HEK293 (cell line): ENCODE results near the gene GDI2.
A peak's percentile ranks its signal among the peaks of the same experiment; 100 is the strongest.

Experiments used
- CTCF ChIA-PET: fragments of 350-600 bp; formaldehyde crosslinking; extraction: SDS; loops from one replicate; lab custom pipeline; 2021; ENCODE audit warnings: antibody characterized with exemption; lab: Yijun Ruan, JAX
- POLR2A ChIA-PET: fragments of 300-600 bp; formaldehyde crosslinking; extraction: SDS; loops from one replicate; lab custom pipeline; 2020; ENCODE audit warnings: antibody characterized with exemption, inconsistent platforms; lab: Yijun Ruan, JAX
- H3K27ac ChIP-seq: fragments of 200-500 bp; sonication (Bioruptor generic); 2 replicates; pipeline ENCODE4 v1.5.1; 2014; ENCODE audit warnings: low read depth, low read length, control low read depth, inconsistent platforms; ENCODE audit errors: extremely low read depth
- H3K36me3 ChIP-seq, 2 experiments: fragments of 200-500 bp in 1 of 2; sonication (Bioruptor generic) in 1 of 2; 1 replicate in 1 of 2; 2 replicates in 1 of 2; pipeline ENCODE4 v1.5.1; 2014 to 2017; ENCODE audit warnings: inconsistent platforms in 2 of 2, low read length in 2 of 2; ENCODE audit not compliant: control insufficient read depth in 2 of 2, insufficient read depth in 1 of 2
- H3K4me1 ChIP-seq: fragments of 200-500 bp; sonication (Bioruptor generic); 2 replicates; pipeline ENCODE4 v1.5.1; 2014; ENCODE audit warnings: mild to moderate bottlenecking, low read length, inconsistent platforms; ENCODE audit not compliant: control insufficient read depth, insufficient read depth
- H3K4me3 ChIP-seq: 2 replicates; pipeline ENCODE4 v1.5.1; 2011; ENCODE audit warnings: low read depth, mild to moderate bottlenecking, control low read depth, low read length, moderate library complexity
- H3K9me3 ChIP-seq: fragments of 200-500 bp; sonication (Bioruptor generic); 2 replicates; pipeline ENCODE4 v1.5.1; 2014; ENCODE audit warnings: low read depth, low read length, inconsistent platforms; ENCODE audit not compliant: control insufficient read depth, insufficient read depth
- CTCF ChIP-seq: fragments of 450-650 bp; formaldehyde crosslinking; IDR thresholded peaks from 2 replicates; pipeline ENCODE4 v1.5.1; 2016; ENCODE audit warnings: missing biosample characterization, missing genetic modification characterization
- GLI4 ChIP-seq: fragments of 450-650 bp; formaldehyde crosslinking; IDR thresholded peaks from 2 replicates; pipeline ENCODE4 v1.5.1; 2016; ENCODE audit warnings: missing biosample characterization, missing genetic modification characterization
- MYNN ChIP-seq: fragments of 450-650 bp; formaldehyde crosslinking; IDR thresholded peaks from 2 replicates; pipeline ENCODE4 v1.5.1; 2016; ENCODE audit warnings: missing biosample characterization, missing genetic modification characterization, borderline replicate concordance
- OVOL3 ChIP-seq: fragments of 450-650 bp; formaldehyde crosslinking; IDR thresholded peaks from 2 replicates; pipeline ENCODE4 v1.5.1; 2016; ENCODE audit warnings: missing biosample characterization, missing genetic modification characterization
- REPIN1 ChIP-seq: fragments of 450-650 bp; formaldehyde crosslinking; IDR thresholded peaks from 2 replicates; pipeline ENCODE4 v1.5.1; 2017; ENCODE audit warnings: missing biosample characterization, missing genetic modification characterization, low read depth
- YY1 ChIP-seq: fragments of 450-650 bp; formaldehyde crosslinking; IDR thresholded peaks from 2 replicates; pipeline ENCODE4 v1.5.1; 2018; ENCODE audit warnings: missing biosample characterization, missing genetic modification characterization
- YY2 ChIP-seq: fragments of 450-650 bp; formaldehyde crosslinking; IDR thresholded peaks from 2 replicates; pipeline ENCODE4 v1.5.1; 2016; ENCODE audit warnings: missing biosample characterization, missing genetic modification characterization
- ZBTB17 ChIP-seq: fragments of 450-650 bp; formaldehyde crosslinking; IDR thresholded peaks from 2 replicates; pipeline ENCODE4 v1.5.1; 2016; ENCODE audit warnings: missing biosample characterization, missing genetic modification characterization
- ZNF10 ChIP-seq: fragments of 450-650 bp; formaldehyde crosslinking; IDR thresholded peaks from 2 replicates; pipeline ENCODE4 v1.5.1; 2017; ENCODE audit warnings: missing biosample characterization, missing genetic modification characterization
- ZNF174 ChIP-seq: fragments of 450-650 bp; formaldehyde crosslinking; IDR thresholded peaks from 2 replicates; pipeline ENCODE4 v1.5.0; 2017; ENCODE audit warnings: missing biosample characterization, mild to moderate bottlenecking, missing genetic modification characterization
- ZNF26 ChIP-seq: fragments of 450-650 bp; formaldehyde crosslinking; IDR thresholded peaks from 2 replicates; pipeline ENCODE4 v1.5.1; 2016; ENCODE audit warnings: missing biosample characterization, missing genetic modification characterization
- ZNF341 ChIP-seq: fragments of 450-650 bp; formaldehyde crosslinking; IDR thresholded peaks from 2 replicates; pipeline ENCODE4; 2016; ENCODE audit warnings: low read depth, missing biosample characterization, missing genetic modification characterization
- ZNF48 ChIP-seq: fragments of 450-650 bp; formaldehyde crosslinking; IDR thresholded peaks from 2 replicates; pipeline ENCODE4 v1.5.1; 2016; ENCODE audit warnings: missing biosample characterization, missing genetic modification characterization
- ZNF513 ChIP-seq: fragments of 450-650 bp; IDR thresholded peaks from 2 replicates; pipeline ENCODE4 v1.5.1; 2018; ENCODE audit warnings: missing biosample characterization, missing genetic modification characterization
- ZNF580 ChIP-seq: fragments of 450-650 bp; formaldehyde crosslinking; IDR thresholded peaks from 2 replicates; pipeline ENCODE4 v1.5.1; 2016; ENCODE audit warnings: missing biosample characterization, missing genetic modification characterization
- ZNF701 ChIP-seq: fragments of 450-650 bp; formaldehyde crosslinking; IDR thresholded peaks from 2 replicates; pipeline ENCODE4 v1.5.1; 2016; ENCODE audit warnings: missing biosample characterization, missing genetic modification characterization
- ZNF837 ChIP-seq: fragments of 450-650 bp; formaldehyde crosslinking; IDR thresholded peaks from 2 replicates; pipeline ENCODE4 v1.5.1; 2016; ENCODE audit warnings: missing biosample characterization, missing genetic modification characterization
- ZSCAN30 ChIP-seq: fragments of 450-650 bp; IDR thresholded peaks from 2 replicates; pipeline ENCODE4 v1.5.1; 2018; ENCODE audit warnings: missing biosample characterization, mild to moderate bottlenecking, missing genetic modification characterization, moderate library complexity

GDI2 gene

GRCh38 chr10:5817322-5818047, 4.3 kb upstream of the GDI2 start:
- no peak for TF ChIP-seq YY1 (tag by site-specific recombination)
- TF ChIP-seq CTCF (tag by site-specific recombination): 0 out of 2 replicates have a peak, but pooled peaks have one; percentile 15
- Histone ChIP-seq H3K4me3 (no peak overlapping the region), H3K9me3 (no peaks in the 10 kb centered on the region), H3K27ac (no peak overlapping the region), H3K36me3 (no peaks in the 10 kb centered on the region), H3K4me1 (no peaks in the 10 kb centered on the region)
- ChIA-PET POLR2A (interaction anchor here (0.7 kb wide), 1 partner anchor 36 kb away, joined by 3 read pairs; no protein-coding TSS in a partner anchor), CTCF (interaction anchor here (0.7 to 0.8 kb wide), 2 partner anchors 13 to 24 kb away, joined by 3 to 5 read pairs; no protein-coding TSS in a partner anchor)

- Histone ChIP-seq H3K4me1 (no peaks in the 10 kb centered on the region), H3K27ac (no peak overlapping the region), H3K4me3 (no peak overlapping the region), H3K36me3 (no peaks in the 10 kb centered on the region), H3K9me3 (no peaks in the 10 kb centered on the region)
- TF ChIP-seq GLI4 (no peak), YY2 (tag by site-specific recombination) (no peak), REPIN1 (tag by site-specific recombination) (no peak), ZNF580 (no peak), ZNF26 (no peak), ZNF174 (no peak), ZSCAN30 (tag by site-specific recombination) (no peak), ZNF837 (tag by site-specific recombination) (no peak), ZNF701 (tag by site-specific recombination) (no peak), OVOL3 (tag by site-specific recombination) (no peak)
- ChIA-PET POLR2A (no interaction called here), CTCF (interaction anchor here (0.6 kb wide), 1 partner anchor 15 kb away, joined by 3 read pairs; no protein-coding TSS in a partner anchor)
Measured at GRCh38 chr10:5816170-5816569, 2.9 kb upstream of the GDI2 start.

GRCh38 chr10:5814110-5815107, 1.2 kb upstream of the GDI2 start:
- no peaks in the 10 kb centered on the region for H3K9me3 ChIP-seq
- ChIA-PET POLR2A (interaction anchor here (0.6 to 2.3 kb wide), 8 partner anchors 10 to 265 kb away, joined by 3 to 35 read pairs (median 4); partner anchors contain the start of genes ANKRD16, FBH1 and TASOR2), CTCF (interaction anchor here (0.5 to 1.0 kb wide), 4 partner anchors 13 to 855 kb away, joined by 3 read pairs; no protein-coding TSS in a partner anchor)
- H3K4me3 ChIP-seq: peak overlapping the region; percentile 75
- no peaks in the 10 kb centered on the region for H3K36me3 ChIP-seq
- peaks cover 7% of the 10 kb centered on the region; the same call in 1 of the 2 replicates for H3K4me1 ChIP-seq
- no peak for TF ChIP-seq ZNF513 (tag by site-specific recombination)
- TF ChIP-seq ZNF48 (tag by site-specific recombination): no peak
- TF ChIP-seq ZBTB17 (tag by site-specific recombination): peak; percentile 54; the same call in 1 of the 2 replicates
- TF ChIP-seq ZNF341: no peak
- no peak for TF ChIP-seq MYNN (tag by site-specific recombination)
- peak; percentile 74; the same call in 1 of the 2 replicates for TF ChIP-seq ZNF10 (tag by site-specific recombination)
- peak overlapping the region; percentile 91 for H3K27ac ChIP-seq
